PC-3 (cell line): ENCODE measurements around the gene KCNB1. TPM values are rescaled to one million over a fixed set of nuclear protein-coding genes. Genes with fewer than 3 reads are reported as not detected.

ENCODE experiments used
- ATAC-seq: fragments of 200-7000 bp; cut with Tn5 transposase; 2 replicates; pipeline ENCODE4 v1.9.1; 2020; ENCODE audit warnings: mild to moderate bottlenecking, moderate library complexity
- BruUV-seq: library from RNA; stranded (reverse); fragments of 400-500 nt; replicated peaks from 2 replicates; lab custom pipeline; 2021; lab: Mats Ljungman, UMichigan
- CTCF ChIA-PET: fragments of 300-600 bp; sonication (Branson Sonifier 250); formaldehyde crosslinking; loops from one replicate; lab custom pipeline; 2022; ENCODE audit warnings: antibody characterized with exemption; lab: Charles Lee
- POLR2A ChIA-PET: fragments of 300-600 bp; sonication (Branson Sonifier 250); formaldehyde crosslinking; loops from one replicate; lab custom pipeline; 2022; ENCODE audit warnings: antibody characterized with exemption; ENCODE audit not compliant: unreplicated experiment; lab: Charles Lee
- DNase-seq: peaks from one replicate; pipeline ENCODE4 v3.0.0-alpha.2; 2015
- H2AFZ ChIP-seq: fragments of 300-600 bp; sonication (generic); 2 replicates; pipeline ENCODE4 v1.6.0; 2016; ENCODE audit warnings: antibody characterized with exemption, low read length
- H3F3A ChIP-seq: fragments of 300-600 bp; sonication (generic); one replicate; pipeline ENCODE4 v1.6.0; 2017; ENCODE audit warnings: antibody characterized with exemption, low read length, control low read depth, mild to moderate bottlenecking; ENCODE audit not compliant: unreplicated experiment
- H3K27ac ChIP-seq: fragments of 300-600 bp; sonication (generic); 2 replicates; pipeline ENCODE4 v1.5.1; 2016; ENCODE audit warnings: mild to moderate bottlenecking, low read length
- H3K27me3 ChIP-seq: fragments of 300-600 bp; sonication (generic); 2 replicates; pipeline ENCODE4 v1.6.1; 2016; ENCODE audit warnings: low read length, mixed read lengths
- H3K36me3 ChIP-seq: fragments of 300-600 bp; sonication (generic); 2 replicates; pipeline ENCODE4 v1.6.1; 2016; ENCODE audit warnings: low read depth, mixed run types, low read length, mixed read lengths
- H3K4me1 ChIP-seq: fragments of 300-600 bp; sonication (generic); 2 replicates; pipeline ENCODE4 v1.5.1; 2016; ENCODE audit warnings: low read length; ENCODE audit not compliant: insufficient read depth
- H3K4me2 ChIP-seq: fragments of 300-600 bp; sonication (generic); 2 replicates; pipeline ENCODE4 v1.6.0; 2016; ENCODE audit warnings: low read length
- H3K4me3 ChIP-seq: fragments of 300-600 bp; sonication (generic); 2 replicates; pipeline ENCODE4 v1.5.1; 2016; ENCODE audit warnings: mild to moderate bottlenecking, low read length, mixed read lengths
- H3K79me2 ChIP-seq: fragments of 300-600 bp; sonication (generic); 2 replicates; pipeline ENCODE4 v1.6.1; 2017; ENCODE audit warnings: low read length, mixed read lengths
- H3K9ac ChIP-seq: fragments of 300-600 bp; sonication (generic); 2 replicates; pipeline ENCODE4 v1.6.0; 2016; ENCODE audit warnings: mild to moderate bottlenecking, low read length
- H3K9me2 ChIP-seq: fragments of 300-600 bp; sonication (generic); replicated peaks from 2 replicates; pipeline ENCODE4 v1.6.1; 2016; ENCODE audit warnings: mixed run types, low read length, mixed read lengths
- H3K9me3 ChIP-seq: fragments of 300-600 bp; sonication (generic); 2 replicates; pipeline ENCODE4 v1.6.1; 2016; ENCODE audit warnings: low read length, mixed read lengths
- H4K20me1 ChIP-seq: fragments of 300-600 bp; sonication (generic); 2 replicates; pipeline ENCODE4 v1.6.1; 2016; ENCODE audit warnings: low read length, mixed read lengths
- EZH2 ChIP-seq: fragments of 300-600 bp; sonication (generic); IDR thresholded peaks from one replicate; pipeline ENCODE4 v1.6.1; 2017; ENCODE audit warnings: antibody characterized with exemption, mild to moderate bottlenecking, low read length; ENCODE audit not compliant: unreplicated experiment
- EZH2phosphoT487 ChIP-seq: fragments of 300-600 bp; sonication (generic); IDR thresholded peaks from 2 replicates; pipeline ENCODE4 v1.6.1; 2018; ENCODE audit warnings: mild to moderate bottlenecking, antibody characterized with exemption, low read length, borderline replicate concordance
- intact Hi-C: fragments of 100-400 bp; cut with micrococcal nuclease; formaldehyde crosslinking; loops from 2 replicates; pipeline ENCODE4 v1.9.0; 2023
- total RNA-seq: library from RNA; depleted of rRNA; stranded (reverse); fragments of >200 nt; gene quantifications from 2 replicates; pipeline ENCODE4 v1.2.3, GENCODE V29; 2014
- TF ChIP-seq, protein P1 (sequence below): fragments of 300-600 bp; sonication (generic); conservative IDR thresholded peaks from 2 replicates; pipeline ENCODE4 v1.5.1; 2017; ENCODE audit warnings: antibody characterized with exemption, low read depth, mild to moderate bottlenecking, low read length

Gene KCNB1
- total RNA-seq, 1 experiment from 2014 or later: 0.04 TPM

- peaks cover 5% of the 10 kb centered on the region; the same call in 1 of the 2 replicates for H3K4me1 ChIP-seq
- BruUV-seq: no TSS peak
- intact Hi-C loops: no loop called here
- no peaks in the 10 kb centered on the region for H3K79me2 ChIP-seq
- peaks cover 36% of the 10 kb centered on the region for H3K27me3 ChIP-seq
- H3F3A ChIP-seq: no peaks in the 10 kb centered on the region
- ChIA-PET CTCF (no interaction called here), POLR2A (no interaction called here)
- H3K9me3 ChIP-seq: no peaks in the 10 kb centered on the region
- H3K36me3 ChIP-seq: no peaks in the 10 kb centered on the region
- no peaks in the 10 kb centered on the region for H3K9me2 ChIP-seq
- no peak overlapping the region for H3K9ac ChIP-seq
- TF ChIP-seq, protein P1, sequence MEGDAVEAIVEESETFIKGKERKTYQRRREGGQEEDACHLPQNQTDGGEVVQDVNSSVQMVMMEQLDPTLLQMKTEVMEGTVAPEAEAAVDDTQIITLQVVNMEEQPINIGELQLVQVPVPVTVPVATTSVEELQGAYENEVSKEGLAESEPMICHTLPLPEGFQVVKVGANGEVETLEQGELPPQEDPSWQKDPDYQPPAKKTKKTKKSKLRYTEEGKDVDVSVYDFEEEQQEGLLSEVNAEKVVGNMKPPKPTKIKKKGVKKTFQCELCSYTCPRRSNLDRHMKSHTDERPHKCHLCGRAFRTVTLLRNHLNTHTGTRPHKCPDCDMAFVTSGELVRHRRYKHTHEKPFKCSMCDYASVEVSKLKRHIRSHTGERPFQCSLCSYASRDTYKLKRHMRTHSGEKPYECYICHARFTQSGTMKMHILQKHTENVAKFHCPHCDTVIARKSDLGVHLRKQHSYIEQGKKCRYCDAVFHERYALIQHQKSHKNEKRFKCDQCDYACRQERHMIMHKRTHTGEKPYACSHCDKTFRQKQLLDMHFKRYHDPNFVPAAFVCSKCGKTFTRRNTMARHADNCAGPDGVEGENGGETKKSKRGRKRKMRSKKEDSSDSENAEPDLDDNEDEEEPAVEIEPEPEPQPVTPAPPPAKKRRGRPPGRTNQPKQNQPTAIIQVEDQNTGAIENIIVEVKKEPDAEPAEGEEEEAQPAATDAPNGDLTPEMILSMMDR: no peak
- no peak for TF ChIP-seq EZH2phosphoT487
- TF ChIP-seq EZH2: no peak
- DNase-seq (no peak), ATAC-seq (no peak)
- H3K4me2 ChIP-seq: no peak overlapping the region
- no peaks in the 10 kb centered on the region for H4K20me1 ChIP-seq
- H3K27ac ChIP-seq: no peak overlapping the region
- H2AFZ ChIP-seq: no peak overlapping the region
- no peak overlapping the region for H3K4me3 ChIP-seq
These were observed 3.6 kb upstream of the KCNB1 start for GRCh38 chr20:49486064-49486463.

GRCh38 chr20:49485563-49485962 is 3.1 kb upstream of the KCNB1 start:
- no peaks in the 10 kb centered on the region for H3K79me2 ChIP-seq
- no peaks in the 10 kb centered on the region for H4K20me1 ChIP-seq
- peaks cover 36% of the 10 kb centered on the region for H3K27me3 ChIP-seq
- H3K4me3 ChIP-seq: no peak overlapping the region
- no peak overlapping the region for H3K9ac ChIP-seq
- no peaks in the 10 kb centered on the region for H3K36me3 ChIP-seq
- ATAC-seq: no peak
- H3F3A ChIP-seq: no peaks in the 10 kb centered on the region
- H3K9me2 ChIP-seq: no peaks in the 10 kb centered on the region
- TF ChIP-seq EZH2phosphoT487: no peak
- no peak for TF ChIP-seq EZH2
- TF ChIP-seq, protein P1: no peak
- H3K9me3 ChIP-seq: no peaks in the 10 kb centered on the region
- DNase-seq: no peak
- H2AFZ ChIP-seq: no peak overlapping the region
- peaks cover under 1% of the 10 kb centered on the region; the same call in 1 of the 2 replicates for H3K4me1 ChIP-seq
- H3K4me2 ChIP-seq: no peak overlapping the region
- intact Hi-C loops: loop anchor here (2.0 kb wide), 1 partner anchor 23 kb away; no protein-coding TSS in a partner anchor
- no TSS peak for BruUV-seq
- ChIA-PET CTCF (no interaction called here), POLR2A (no interaction called here)
- no peak overlapping the region for H3K27ac ChIP-seq
